Osteoblast (primary cell): ENCODE results near the gene DTX1. TPM values are rescaled to one million over a fixed set of nuclear protein-coding genes. Genes with fewer than 3 reads are reported as not detected.

Source experiments
- DNase-seq: peaks from one replicate; pipeline ENCODE4 v3.0.0; 2011; ENCODE audit warnings: low spot score, mixed read lengths; ENCODE audit not compliant: insufficient read length; ENCODE audit errors: missing footprints
- H2AFZ ChIP-seq: 2 replicates; pipeline ENCODE4 v1.6.0; 2011; ENCODE audit warnings: mild to moderate bottlenecking, low read length
- H3K27ac ChIP-seq: 2 replicates; pipeline ENCODE4 v1.5.1; 2011; ENCODE audit warnings: mild to moderate bottlenecking, low read depth, low read length, moderate library complexity
- H3K27me3 ChIP-seq: 2 replicates; pipeline ENCODE4 v1.6.0; 2012; ENCODE audit warnings: mild to moderate bottlenecking, control low read depth, inconsistent platforms, low read length, moderate library complexity; ENCODE audit not compliant: insufficient read depth
- H3K36me3 ChIP-seq: 2 replicates; pipeline ENCODE4 v1.5.1; 2011; ENCODE audit warnings: mild to moderate bottlenecking, low read length, control low read depth, moderate library complexity; ENCODE audit not compliant: insufficient read depth
- H3K4me1 ChIP-seq: 2 replicates; pipeline ENCODE4 v1.5.1; 2011; ENCODE audit warnings: mild to moderate bottlenecking, low read length, control low read depth, moderate library complexity; ENCODE audit not compliant: insufficient read depth
- H3K4me2 ChIP-seq: 2 replicates; pipeline ENCODE4 v1.6.0; 2011; ENCODE audit warnings: mild to moderate bottlenecking, low read length; ENCODE audit not compliant: insufficient read depth
- H3K4me3 ChIP-seq: fragments of 200-600 bp; sonication (generic); 3 replicates; pipeline ENCODE4 v1.5.1; 2012; ENCODE audit warnings: mild to moderate bottlenecking, low read length, inconsistent platforms; ENCODE audit not compliant: insufficient read depth
- H3K79me2 ChIP-seq: 2 replicates; pipeline ENCODE4 v1.6.0; 2012; ENCODE audit warnings: mild to moderate bottlenecking, low read length, control low read depth, inconsistent platforms; ENCODE audit not compliant: insufficient read depth
- H3K9me3 ChIP-seq: 2 replicates; pipeline ENCODE4 v1.5.1; 2011; ENCODE audit warnings: low read depth, low read length, control low read depth
- H4K20me1 ChIP-seq: 2 replicates; pipeline ENCODE4 v1.6.0; 2012; ENCODE audit warnings: mild to moderate bottlenecking, low read length, control low read depth; ENCODE audit not compliant: insufficient read depth
- CTCF ChIP-seq: IDR thresholded peaks from 2 replicates; pipeline ENCODE4 v1.5.1; 2011; ENCODE audit warnings: mild to moderate bottlenecking, low read depth, low read length, moderate library complexity; ENCODE audit errors: extremely low read depth
- total RNA-seq: library from RNA; depleted of rRNA; stranded (reverse); fragments of >200 nt; gene quantifications from 2 replicates; pipeline ENCODE4 v1.2.3, GENCODE V29; 2012

DTX1 gene
- total RNA-seq, 1 donor: under 0.01 TPM

DNA sequence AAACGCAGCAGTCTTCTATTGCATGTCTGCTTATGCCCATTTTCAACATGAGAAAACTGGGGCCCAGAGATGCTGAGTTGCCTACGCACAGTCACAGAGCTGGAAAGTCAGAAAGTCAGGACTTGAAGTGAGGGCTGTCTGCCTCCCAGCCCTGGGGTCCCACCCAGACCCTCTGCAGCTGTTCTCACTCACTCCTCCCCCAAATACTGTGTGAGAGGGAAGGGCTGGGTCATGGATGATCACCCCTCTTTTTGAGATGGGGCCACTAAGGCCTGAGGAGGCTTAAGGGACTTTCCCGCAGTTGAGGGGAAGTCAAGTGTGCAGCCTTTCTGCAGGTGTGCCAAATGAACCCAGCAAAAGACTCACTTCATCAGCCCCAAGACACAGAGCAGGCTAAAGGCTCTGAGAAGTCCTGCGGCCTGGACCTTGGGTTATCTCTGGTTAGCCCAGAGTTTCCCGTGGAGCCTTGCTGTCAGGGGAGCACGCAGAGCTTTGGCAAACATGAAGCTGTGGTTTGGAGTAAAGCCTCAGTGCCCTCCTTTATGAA lies 18.7 kb downstream of the DTX1 start:
- H3K36me3 ChIP-seq: no peaks in the 10 kb centered on the region
- H3K4me1 ChIP-seq: no peaks in the 10 kb centered on the region
- H2AFZ ChIP-seq: no peak overlapping the region
- H3K4me2 ChIP-seq: no peak overlapping the region
- DNase-seq: no peak
- TF ChIP-seq CTCF: no peak
- no peaks in the 10 kb centered on the region for H4K20me1 ChIP-seq
- H3K79me2 ChIP-seq: no peaks in the 10 kb centered on the region
- H3K4me3 ChIP-seq: no peak overlapping the region
- no peak overlapping the region for H3K27ac ChIP-seq
- no peaks in the 10 kb centered on the region for H3K9me3 ChIP-seq
- H3K27me3 ChIP-seq: no peaks in the 10 kb centered on the region

GRCh38 chr12:113077057-113077858 lies 20.7 kb downstream of the DTX1 start:
- no peak for DNase-seq
- Histone ChIP-seq H3K27me3 (peaks cover 2% of the 10 kb centered on the region), H2AFZ (no peak overlapping the region), H4K20me1 (no peaks in the 10 kb centered on the region), H3K27ac (no peak overlapping the region), H3K4me1 (no peaks in the 10 kb centered on the region), H3K9me3 (no peaks in the 10 kb centered on the region), H3K4me2 (no peak overlapping the region), H3K36me3 (no peaks in the 10 kb centered on the region), H3K79me2 (no peaks in the 10 kb centered on the region), H3K4me3 (no peak overlapping the region)
- no peak for TF ChIP-seq CTCF

DNA sequence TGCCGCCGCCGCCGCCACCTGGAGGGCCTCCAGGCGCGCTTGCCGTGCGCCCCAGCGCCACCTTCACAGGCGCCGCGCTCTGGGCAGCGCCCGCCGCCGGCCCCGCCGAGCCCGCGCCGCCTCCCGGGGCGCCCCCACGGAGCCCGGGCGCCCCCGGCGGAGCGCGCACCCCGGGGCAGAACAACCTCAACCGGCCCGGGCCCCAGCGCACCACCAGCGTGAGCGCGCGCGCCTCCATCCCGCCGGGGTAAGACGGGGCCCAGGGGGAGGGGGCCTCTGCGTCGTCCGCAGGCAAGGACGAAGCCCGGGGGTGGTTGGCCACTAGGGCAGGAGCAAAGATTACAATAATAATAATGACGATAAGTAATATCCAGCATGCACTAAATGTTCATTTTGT lies 21.3 kb downstream of the DTX1 start:
- no peak overlapping the region for H3K27ac ChIP-seq
- H3K9me3 ChIP-seq: no peaks in the 10 kb centered on the region
- H3K79me2 ChIP-seq: no peaks in the 10 kb centered on the region
- no peak for DNase-seq
- H3K4me3 ChIP-seq: no peak overlapping the region
- H3K27me3 ChIP-seq: peaks cover 4% of the 10 kb centered on the region
- H3K36me3 ChIP-seq: no peaks in the 10 kb centered on the region
- H2AFZ ChIP-seq: no peak overlapping the region
- H4K20me1 ChIP-seq: no peaks in the 10 kb centered on the region
- TF ChIP-seq CTCF: no peak
- H3K4me1 ChIP-seq: no peaks in the 10 kb centered on the region
- no peak overlapping the region for H3K4me2 ChIP-seq

GRCh38 chr12:113081873-113082272 lies 25.3 kb downstream of the DTX1 start:
- no peak for TF ChIP-seq CTCF
- H3K36me3 ChIP-seq: no peaks in the 10 kb centered on the region
- no peak for DNase-seq
- no peak overlapping the region for H3K27ac ChIP-seq
- H2AFZ ChIP-seq: no peak overlapping the region
- no peaks in the 10 kb centered on the region for H3K79me2 ChIP-seq
- H3K4me2 ChIP-seq: no peak overlapping the region
- H3K9me3 ChIP-seq: no peaks in the 10 kb centered on the region
- H3K4me1 ChIP-seq: no peaks in the 10 kb centered on the region
- H3K4me3 ChIP-seq: no peak overlapping the region
- H3K27me3 ChIP-seq: peaks cover 4% of the 10 kb centered on the region
- H4K20me1 ChIP-seq: no peaks in the 10 kb centered on the region
